NCI-H82 (cell line): ENCODE data around the gene RSBN1L.
"Not testable (repeated sequence)": the region's sequence is repeated elsewhere in the genome, so short reads cannot be mapped to it uniquely, and the experiment has no call there.

Experiments used
- DNase-seq: peaks from one replicate; lab custom pipeline; 2025; lab: John Stamatoyannopoulos, UW

RSBN1L gene

DNA sequence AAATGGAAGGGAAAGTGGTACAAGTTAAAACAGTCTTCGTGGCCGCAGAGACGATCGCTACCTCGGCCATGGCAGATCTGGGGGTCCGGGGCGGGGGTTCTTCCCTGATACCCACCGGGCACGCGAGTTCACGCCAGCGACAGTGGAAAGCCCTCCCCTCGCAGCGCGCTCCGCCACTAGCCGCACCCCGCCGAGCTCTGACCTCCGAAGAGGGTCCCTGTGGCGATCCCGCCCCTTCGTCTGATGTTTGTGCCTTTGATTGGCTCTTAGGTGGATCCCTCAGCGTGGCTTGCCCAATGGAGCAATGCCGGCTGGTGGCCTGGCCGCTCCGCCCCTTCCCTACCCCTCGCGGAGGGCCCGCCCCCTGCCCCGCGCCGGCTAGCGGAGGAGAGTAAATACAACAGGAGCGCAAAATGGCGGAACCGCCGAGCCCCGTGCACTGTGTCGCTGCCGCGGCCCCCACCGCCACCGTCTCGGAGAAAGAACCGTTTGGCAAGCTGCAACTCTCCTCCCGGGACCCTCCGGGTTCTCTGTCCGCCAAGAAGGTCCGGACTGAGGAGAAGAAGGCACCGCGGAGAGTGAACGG, at the start of gene RSBN1L:
Gene RSBN1L, plus strand, starts transcription at position 403 of the 586 bp plus-strand sequence. Its CDS starts 11 bp downstream, at position 414.
- DNase-seq, result peak; percentile 99

DNA sequence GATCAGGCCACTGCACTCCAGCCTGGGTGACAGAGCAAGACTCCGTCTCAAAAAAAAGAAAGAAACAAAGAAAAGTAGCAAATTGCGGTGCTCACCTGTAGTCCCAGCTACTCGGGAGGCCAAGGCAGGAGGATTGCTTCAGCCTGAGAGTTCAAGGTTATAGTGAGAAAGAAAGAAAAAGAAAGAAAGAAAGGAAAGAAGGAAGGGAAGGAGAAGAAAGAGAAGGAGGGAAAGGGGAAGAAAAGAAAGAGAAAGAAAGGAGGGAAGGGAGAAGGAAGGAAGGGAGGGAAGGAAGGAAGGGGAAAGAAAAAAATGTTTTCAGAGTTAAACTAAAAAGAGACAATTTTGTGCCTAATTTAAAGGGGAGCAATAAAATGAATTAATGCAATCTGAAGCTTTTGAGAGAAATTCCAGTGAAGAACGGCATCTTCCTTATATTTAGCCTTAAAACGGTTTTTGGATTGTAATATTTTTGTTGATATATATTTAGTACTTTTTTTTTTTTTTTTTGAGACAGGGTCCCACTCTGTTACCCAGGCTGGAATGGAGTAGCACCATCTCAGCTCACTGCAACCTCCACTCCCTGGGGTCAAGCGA, 47.4 kb upstream of the RSBN1L start:
- no peak for DNase-seq

DNA sequence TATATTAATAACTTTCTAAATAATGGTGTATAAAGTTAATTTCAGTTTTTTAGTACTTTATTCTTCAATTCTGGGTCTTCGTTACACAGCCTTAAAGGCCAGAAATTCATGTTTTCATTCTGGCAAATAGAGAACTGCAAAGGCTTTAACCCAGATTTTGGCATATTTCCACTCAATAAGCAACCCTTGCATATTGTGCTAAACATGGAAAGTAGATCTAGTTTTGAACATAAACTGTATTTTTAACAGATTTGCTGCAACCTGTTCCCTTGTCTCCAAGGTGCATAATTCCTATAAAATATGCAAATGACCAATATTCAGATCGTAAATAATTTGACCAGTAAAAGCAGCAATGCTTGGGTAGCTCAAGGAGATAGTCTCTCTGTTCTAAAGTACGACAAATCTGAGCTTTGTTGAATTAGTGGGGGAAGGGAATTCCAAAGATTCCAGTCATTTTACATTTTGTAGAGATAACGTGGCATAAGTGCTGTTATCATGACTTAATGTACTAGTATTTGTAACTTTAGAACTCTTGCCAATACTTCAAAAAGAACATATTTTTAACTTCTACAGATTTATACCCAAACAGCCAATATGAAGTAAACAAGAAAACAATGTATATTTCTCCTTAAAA, 46.4 kb upstream of the RSBN1L start:
- DNase-seq, result no peak

DNA sequence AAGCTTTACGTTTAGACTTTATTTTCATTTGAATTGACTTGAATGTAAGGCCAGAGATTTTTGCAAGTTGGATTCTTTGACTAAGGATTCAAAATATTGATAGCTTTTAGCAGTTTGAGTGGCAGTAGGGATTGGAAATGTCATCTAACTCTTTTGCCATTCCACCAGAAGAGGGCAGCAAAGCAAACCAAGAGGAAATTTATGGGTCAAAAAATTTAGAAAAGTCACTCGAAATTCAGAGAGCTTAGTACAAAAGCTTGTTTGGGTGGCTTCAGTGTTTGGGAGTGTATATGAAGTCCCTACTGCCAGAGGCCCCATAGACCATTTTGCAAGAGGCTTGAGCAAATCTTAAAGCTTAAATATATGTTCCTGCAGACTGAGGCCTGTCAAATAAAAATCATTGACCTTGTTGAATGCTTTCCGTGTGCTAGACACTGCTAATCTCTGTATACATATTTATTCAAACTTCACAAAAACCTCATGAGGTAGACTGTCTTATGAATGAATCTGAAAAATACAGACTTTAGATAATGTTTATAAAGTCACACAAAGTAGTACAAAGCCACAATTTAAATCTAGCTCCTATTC, 44.6 kb upstream of the RSBN1L start:
- DNase-seq, result peak; percentile 51

DNA sequence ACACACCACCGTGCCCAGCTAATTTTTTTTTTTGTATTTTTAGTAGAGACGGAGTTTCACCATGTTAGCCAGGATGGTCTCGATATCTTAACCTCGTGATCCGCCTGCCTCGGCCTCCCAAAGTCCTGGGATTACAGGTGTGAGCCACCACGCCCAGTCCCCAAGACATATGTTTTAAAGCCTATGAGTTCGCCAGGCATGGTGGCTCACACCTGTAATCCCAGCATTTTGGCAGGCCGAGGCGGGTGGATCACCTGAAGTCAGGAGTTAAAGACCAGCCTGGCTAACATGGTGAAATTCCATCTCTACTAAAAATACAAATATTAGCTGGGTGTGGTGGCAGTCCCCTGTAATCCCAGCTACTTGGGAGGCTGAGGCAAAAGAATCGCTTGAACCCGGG, 43.4 kb upstream of the RSBN1L start:
- DNase-seq, result not testable (repeated sequence)

DNA sequence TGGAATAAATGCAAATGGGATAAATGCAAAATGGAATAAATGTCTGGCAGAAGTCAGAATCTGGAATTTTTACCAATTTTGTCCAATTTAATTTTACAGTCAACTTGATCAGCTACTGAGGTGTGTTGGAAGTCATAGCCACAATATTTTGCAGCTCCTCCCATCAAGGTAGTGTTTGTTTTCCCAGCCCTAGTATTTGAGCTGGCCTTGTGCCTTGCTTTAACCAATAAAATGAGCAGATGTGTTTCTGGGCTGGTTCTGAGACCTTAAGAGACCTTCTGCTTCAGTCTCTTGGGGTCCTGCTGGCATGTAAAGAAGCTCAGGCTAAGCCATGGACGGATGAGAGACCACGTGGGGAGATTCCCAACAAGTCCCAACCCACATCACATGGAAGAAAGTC, 42.7 kb upstream of the RSBN1L start:
- DNase-seq, result peak; percentile 60

DNA sequence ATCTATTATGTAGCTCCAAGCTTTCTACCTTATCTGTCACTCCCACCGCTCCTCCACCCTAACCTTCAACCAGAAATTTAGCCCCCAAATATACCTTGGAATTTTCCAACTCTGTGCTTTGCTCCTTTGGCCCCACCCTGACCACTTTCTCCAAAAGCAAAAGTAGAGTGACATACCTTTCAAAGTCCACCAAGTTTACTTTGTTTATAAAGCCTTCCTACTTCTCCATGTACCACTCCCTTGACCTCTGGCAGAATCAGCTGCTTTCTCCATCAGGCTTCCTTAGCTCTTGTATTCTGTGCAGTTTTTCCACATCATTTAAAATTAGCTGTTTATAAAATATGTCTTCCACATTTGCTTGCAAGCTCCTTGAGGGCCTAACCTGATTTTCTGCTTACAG, 40.9 kb upstream of the RSBN1L start:
- no peak for DNase-seq

DNA sequence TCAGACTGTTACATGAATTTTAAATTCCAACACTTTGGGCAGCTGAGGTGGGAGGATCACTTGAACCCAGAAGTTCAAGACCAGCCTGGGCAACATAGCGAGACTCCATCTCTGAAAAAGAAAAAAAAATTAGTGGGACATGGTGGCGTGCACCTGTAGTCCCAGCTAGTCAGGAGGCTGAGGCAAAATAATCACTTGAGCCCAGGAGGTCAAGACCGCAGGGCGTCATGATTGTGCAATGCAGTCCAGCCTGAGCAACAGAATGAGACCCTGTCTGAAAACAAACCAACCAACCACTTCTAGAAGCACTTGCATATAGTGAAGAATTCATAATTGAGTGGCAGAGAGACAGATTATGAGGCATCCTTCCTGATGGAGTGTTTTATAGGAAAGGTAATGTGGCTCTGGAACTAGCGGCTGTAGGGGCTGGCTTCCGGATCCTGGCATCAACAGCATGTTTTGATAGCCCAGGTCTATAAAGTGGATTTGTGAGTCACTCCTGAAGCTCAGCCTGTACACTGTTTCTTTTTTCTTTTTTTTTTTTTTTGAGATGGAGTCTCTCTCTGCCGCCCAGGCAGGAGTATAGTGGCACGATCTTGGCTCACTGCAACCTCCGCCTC, 40.3 kb upstream of the RSBN1L start:
- DNase-seq, result no peak

DNA sequence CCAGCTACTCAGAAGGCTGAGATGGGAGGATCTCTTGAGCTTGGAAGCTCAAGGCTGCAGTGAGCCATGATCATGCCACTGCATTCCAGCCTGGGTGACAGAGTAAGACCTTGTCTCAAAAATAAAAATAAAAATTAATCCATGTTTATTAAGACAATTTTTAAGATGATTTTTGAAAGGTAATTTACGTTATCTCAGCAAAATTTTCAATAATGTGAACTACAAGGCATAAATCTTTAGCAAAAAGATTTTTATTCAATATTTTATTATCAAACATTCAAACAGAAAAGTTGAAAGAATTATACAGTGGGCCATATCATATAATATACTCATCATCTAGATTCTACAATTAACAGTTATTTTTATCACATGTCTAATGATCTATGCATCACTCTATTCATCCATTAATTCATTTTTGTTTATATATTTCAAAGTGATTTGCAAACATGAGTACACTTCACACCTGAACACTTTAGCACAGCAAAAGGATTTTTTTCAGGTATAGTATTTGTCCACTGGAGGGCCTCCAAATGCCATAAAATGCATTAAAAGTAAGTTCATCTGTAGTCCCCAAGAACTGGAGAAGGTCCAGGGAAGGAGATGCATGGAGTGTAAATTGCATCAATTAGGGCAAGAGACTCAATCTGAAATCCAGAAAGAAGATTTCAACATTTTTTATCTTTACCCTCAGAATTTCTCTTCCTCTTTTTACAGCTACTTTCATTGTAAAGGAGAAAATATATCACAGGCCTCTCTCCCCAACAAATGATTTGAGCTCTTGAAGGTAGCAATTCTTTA, 38.6 kb upstream of the RSBN1L start:
- peak; percentile 74 for DNase-seq

DNA sequence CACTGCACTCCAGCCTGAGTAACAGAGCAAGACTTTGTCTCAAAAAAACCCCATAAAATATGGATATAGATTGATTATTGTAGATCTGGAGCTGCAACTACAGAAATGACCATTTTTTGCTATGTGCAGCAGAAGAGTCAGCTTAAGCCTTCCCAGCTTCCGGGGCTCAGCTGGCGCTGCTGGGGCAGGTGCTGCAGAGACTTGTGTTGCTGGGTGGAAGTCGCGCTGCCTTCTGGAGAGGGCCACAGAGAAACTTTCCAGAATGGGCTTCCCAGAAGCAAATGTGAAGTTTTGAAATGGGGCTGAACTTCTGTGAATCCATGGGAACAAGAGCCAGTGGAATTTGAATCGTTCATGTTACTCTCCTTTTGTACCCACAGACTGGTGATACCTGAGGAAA, 37.3 kb upstream of the RSBN1L start:
- DNase-seq, result no peak

DNA sequence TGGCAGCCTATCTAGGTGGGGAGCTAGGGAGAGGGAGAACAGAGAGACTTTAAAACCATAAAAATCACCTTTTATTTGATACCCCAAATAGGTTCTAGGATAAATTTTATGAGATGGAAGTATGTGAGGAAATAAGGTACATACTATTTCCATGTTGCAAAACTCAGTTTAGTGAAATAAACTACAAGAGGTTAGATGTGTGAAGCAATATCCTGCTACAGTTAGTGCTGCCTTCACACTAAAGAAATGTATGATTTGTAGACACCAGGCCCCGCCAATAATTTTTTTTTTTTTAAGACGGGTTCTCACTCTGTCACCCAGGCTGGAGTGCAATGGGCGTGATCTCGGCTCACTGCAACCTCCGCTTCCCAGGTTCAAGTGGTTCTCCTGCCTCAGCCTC, 34.4 kb upstream of the RSBN1L start:
- no peak for DNase-seq

DNA sequence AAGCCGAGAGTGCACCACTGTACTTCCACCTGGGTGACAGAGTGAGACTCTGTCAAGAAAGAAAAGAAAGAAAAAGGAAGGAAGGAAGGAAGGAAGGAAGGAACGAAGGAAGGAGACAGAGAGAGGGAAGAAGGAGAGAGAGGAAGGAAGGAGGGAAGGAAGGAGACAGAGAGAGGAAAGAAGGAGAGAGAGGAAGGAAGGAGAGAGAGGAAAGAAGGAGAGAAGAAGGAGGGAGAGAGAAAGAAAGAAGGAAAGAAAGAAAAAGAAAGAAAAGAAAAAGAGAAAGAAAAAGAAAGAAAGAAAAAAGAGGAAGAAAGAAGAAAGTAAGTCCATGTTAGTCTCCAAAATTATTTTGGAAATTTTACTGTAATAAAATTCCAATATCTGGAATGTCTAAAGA, 33.4 kb upstream of the RSBN1L start:
- no peak for DNase-seq

DNA sequence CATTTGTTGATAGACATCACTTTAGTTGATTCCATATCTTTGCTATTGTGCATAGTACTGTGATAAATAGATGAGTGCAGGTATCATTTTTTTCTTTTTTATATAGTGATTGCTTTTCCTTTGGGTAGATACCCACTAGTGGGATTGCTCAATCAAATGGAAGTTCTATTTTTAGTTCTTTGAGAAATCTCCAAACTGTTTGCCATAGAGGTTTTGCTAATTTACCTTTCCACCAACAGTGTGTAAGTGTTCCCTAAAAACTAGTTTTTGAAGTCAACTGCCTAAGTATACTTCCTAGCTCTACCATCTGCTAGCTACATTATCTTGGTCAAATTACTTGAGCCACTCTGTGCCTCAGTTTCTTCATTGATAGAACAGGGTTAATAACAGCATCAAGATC, 31.5 kb upstream of the RSBN1L start:
- no peak for DNase-seq

DNA sequence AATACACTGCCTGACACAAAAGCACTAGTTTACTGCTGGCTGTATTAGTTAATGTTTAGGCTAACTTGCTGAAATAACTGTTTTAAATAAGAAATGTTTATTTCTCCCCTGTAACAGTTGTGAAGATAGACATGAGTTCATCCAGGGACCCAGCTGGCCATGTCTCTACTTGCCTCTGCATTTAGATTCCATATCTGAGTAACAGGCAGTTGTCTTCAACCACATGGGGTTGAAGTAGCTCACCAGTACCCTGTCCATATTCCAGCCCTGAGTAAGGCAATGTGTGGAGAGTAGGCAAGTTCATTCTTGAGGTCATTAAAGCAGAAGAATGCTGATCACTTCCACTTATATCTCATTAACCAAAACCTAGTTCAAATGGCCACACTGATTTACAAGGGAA, 31.1 kb upstream of the RSBN1L start:
- DNase-seq, result no peak

DNA sequence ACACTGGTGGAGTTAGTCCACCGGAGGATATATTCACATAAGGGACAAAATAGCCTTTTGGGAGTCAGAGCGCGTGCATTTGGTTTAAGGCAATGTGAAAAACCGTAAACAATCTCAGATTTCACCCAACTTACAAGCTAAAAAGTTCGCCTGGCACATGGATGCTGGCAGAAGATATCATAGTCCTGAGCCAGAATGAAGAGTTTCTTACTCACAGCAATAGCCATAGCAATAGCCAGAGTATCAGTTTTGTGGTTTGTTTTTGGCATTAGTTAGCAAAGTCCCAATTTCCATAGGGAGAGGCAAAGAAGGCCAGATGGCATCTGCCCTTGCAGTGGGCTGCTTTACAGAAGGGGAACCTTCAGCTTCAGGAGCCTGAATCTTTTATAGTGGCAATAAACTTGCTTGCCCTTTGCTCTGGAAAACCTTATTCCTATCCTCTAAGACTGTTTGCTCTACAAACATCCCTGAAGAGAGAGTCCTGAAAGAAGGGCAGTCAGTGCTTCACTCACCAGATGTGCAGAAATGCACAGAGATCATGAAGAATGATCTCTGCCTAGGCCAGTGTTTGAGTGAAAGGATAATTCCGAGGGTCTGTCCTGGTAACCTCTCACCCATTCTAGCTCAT, 28.7 kb upstream of the RSBN1L start:
- DNase-seq, result no peak

DNA sequence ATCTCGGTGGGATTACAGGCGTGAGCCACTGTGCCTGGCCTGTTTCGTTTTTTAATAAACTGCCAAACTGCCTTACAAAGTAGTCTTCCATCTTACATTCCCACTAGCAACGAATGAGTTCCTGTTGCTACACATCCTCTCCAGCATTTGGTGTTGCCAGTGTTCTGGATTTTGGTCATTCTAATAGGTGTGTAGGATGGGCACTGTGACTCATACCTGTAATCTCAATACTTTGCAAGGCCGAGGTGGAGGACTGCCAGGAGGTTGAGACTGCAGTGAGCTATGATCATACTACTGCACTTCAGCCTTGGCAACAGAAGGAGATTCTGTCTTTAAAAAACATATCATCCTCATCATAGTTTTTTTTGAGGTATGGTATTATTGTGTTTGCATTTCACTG, 21.4 kb upstream of the RSBN1L start:
- no peak for DNase-seq

DNA sequence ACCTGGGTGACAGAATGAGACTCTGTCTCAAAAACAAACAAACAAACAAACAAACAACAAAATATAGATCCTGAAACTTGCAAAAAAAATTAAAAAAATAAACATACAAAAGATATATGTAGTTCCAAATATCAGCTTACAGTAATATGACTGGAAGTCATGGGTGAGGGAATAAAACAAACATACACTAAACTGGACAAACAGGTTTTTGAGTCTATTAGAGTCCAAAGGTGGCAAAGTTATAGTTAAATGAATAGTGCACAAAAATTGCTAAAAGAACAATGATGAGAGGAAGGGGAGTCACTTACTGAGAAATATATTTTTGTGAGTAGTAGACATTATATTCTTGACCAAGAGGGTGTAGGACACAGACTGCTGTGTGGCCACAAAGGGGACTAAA, 16.7 kb upstream of the RSBN1L start:
- DNase-seq, result no peak

DNA sequence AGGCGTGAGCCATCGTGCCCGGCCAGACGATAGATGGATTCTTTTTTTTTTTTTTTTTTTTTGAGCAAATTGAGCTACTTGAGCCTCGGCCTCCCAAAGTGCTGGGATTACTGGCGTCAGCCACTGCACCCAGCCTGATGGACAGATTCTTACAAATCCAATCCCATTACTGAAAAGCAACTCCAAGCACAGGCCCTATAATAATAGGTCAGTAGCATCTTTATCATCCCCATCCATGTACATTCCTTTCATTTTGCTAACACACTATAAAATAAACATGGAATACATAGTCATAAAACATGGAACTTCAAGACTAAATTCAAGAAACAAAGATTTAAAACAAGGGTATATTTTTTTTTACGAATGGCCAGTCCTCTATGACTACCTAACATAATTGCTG, 16.0 kb upstream of the RSBN1L start:
- peak; percentile 80 for DNase-seq

DNA sequence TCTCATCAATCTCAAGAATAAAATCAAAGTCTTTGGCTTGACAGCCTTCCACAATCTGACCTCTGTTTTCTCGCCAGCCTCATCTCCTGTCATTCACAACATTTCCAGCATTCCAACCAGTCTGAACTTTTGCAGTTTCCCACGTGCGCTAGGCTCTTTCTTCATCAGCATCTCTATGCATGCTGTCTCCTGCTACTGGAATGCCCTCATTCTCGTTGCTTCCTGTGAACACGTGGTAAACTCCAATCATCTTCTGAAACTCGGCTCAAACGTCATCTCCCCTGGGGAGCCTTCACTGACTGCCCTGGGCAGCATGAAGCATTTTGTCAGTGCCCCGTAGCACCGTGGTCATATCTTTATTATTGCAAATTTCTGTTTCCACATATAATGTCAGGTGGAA, 12.2 kb upstream of the RSBN1L start:
- DNase-seq, result no peak

DNA sequence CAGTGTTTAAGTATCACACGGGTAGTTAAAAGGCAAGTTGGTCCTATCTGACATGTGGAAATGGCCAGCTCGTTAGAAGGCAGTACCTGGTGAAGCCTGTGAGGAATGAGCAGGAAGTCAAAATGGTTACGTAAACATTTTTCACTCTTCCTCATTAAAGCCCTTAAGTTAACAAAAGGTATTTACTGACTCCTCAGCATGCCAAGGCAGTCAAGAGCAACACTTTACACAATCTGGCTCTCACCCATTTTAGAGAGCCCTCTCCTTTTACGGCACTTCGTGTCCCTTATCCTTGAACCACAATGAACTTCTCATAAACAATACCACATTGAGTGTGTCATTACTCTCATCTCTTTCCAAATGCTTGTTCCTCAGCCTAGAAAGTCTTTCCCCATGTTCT, 11.0 kb upstream of the RSBN1L start:
- DNase-seq, result no peak

DNA sequence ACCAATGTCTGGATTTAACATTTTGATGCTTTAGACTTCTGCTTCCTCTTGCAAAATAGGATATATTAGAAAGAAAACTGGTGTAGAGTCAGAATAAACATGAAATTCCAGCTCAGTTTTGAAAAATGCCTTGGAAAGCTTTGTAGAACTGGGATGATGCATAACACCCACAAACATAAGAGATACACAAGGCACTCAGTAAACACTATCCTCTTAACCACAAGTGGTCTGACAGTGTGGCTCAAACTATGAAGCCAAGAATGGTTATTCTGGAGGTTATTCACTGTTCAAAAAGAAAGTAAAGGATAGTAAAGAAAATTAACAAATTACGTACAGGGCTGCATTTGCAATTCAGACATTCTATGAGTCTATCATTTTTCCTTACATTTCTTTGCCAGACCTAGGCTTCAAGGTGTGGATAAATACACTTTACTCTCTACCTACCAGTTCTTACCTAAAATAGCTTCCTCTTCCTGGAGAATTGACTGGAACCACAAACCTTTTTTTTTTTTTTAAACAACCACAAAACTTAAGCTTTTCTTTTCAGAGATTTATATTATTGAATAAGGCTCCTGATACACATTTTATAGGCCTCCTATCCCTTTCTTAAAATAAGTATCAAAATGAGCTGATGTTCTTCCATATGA, 9.0 kb upstream of the RSBN1L start:
- peak; percentile 24 for DNase-seq
